Measurements from ENCODE around the gene TRPM8. TPM values are rescaled to one million over a fixed set of nuclear protein-coding genes. Genes with fewer than 3 reads are reported as not detected.
A peak's percentile ranks its signal among the peaks of the same experiment; 100 is the strongest.
"Not testable (repeated sequence)": the region's sequence is repeated elsewhere in the genome, so short reads cannot be mapped to it uniquely, and the experiment has no call there.

TRPM8 gene
- polyA plus RNA-seq, 2 of the 4 experiments (the other 2 are of a cell fraction): 0.25 to 0.97 TPM

- TF ChIP-seq RARB (CRISPR knock-in tag; IDR thresholded peaks at IDR 0.05): no peak
These were observed 43.0 kb downstream of the TRPM8 start (continued) for GRCh38 chr2:233960203-233960602.

GRCh38 chr2:233961905-233962304, 44.7 kb downstream of the TRPM8 start:
- no peak overlapping the region for H3K4me3 ChIP-seq
- WGBS (ENCODE audit: missing lambda C conversion rate): 94% methylated on average over 7 of the region's 7 CpGs
- ATAC-seq (no peak), DNase-seq (ENCODE audit: low read depth in 1 of 2, low spot score in 1 of 2) (no peak), FAIRE-seq (no peak)
- H3K4me2 ChIP-seq: no peak overlapping the region
- TF ChIP-seq ZNF302 (CRISPR knock-in tag; IDR thresholded peaks at IDR 0.05): no peak
- no peak for TF ChIP-seq SREBF2 (IDR thresholded peaks at IDR 0.05)
- no peak for TF ChIP-seq FOXS1 (CRISPR knock-in tag; IDR thresholded peaks at IDR 0.05)
- TF ChIP-seq JUN (IDR thresholded peaks at IDR 0.05): no peak
- CTCF ChIA-PET: no interaction called here
- H3K9me3 ChIP-seq: no peaks in the 10 kb centered on the region
- no peak overlapping the region for H3K27ac ChIP-seq
- H3K4me1 ChIP-seq: 0 out of 3 replicates have a peak, but pooled peaks cover 4% of the 10 kb centered on the region
- POLR2A ChIA-PET: no interaction called here

GRCh38 chr2:233964581-233964980, 47.4 kb downstream of the TRPM8 start:
- POLR2A ChIA-PET: no interaction called here
- Histone ChIP-seq H3K4me2 (no peak overlapping the region), H3K27ac (peak overlapping the region in 1 of 2 experiments; percentile 15; a peak in 2 of 6 replicates), H3K4me3 (no peak overlapping the region), H3K4me1 (0 out of 3 replicates have a peak, but pooled peaks cover 4% of the 10 kb centered on the region), H3K9me3 (no peaks in the 10 kb centered on the region)
- DNase-seq (ENCODE audit: low read depth in 1 of 2, low spot score in 1 of 2) (no peak), FAIRE-seq (no peak), ATAC-seq (no peak)
- no peak for TF ChIP-seq HMGXB4 (CRISPR knock-in tag; IDR thresholded peaks at IDR 0.05; ENCODE audit: borderline replicate concordance)
- CTCF ChIA-PET: interaction anchor here (0.6 to 1.7 kb wide), 2 partner anchors 107 to 1268 kb away, joined by 3 to 4 read pairs; partner anchors contain the start of gene GIGYF2
- 83% methylated on average over 8 of the region's 9 CpGs for WGBS (ENCODE audit: missing lambda C conversion rate)

- 76% methylated on average over 10 of the region's 10 CpGs for WGBS (ENCODE audit: missing lambda C conversion rate)
- CTCF ChIA-PET: interaction anchor here (1.3 kb wide), 1 partner anchor 170 kb away, joined by 3 read pairs; no protein-coding TSS in a partner anchor
- POLR2A ChIA-PET: no interaction called here
These were observed 47.9 kb downstream of the TRPM8 start for GRCh38 chr2:233965032-233965603.

GRCh38 chr2:233965646-233966045, 48.5 kb downstream of the TRPM8 start:
- not testable (repeated sequence) for H3K4me3 ChIP-seq; DNase-seq (ENCODE audit: low read depth in 1 of 2, low spot score in 1 of 2); H3K4me1 ChIP-seq; H3K4me2 ChIP-seq; H3K9me3 ChIP-seq; FAIRE-seq; ATAC-seq
- CTCF ChIA-PET: interaction anchor here (1.0 to 1.3 kb wide), 2 partner anchors 11 to 170 kb away, joined by 3 read pairs; no protein-coding TSS in a partner anchor
- POLR2A ChIA-PET: interaction anchor here (0.7 kb wide), 2 partner anchors 21 to 399 kb away, joined by 4 to 5 read pairs; partner anchors contain the start of gene USP40
- 79% methylated on average over 7 of the region's 7 CpGs for WGBS (ENCODE audit: missing lambda C conversion rate)
- H3K27ac ChIP-seq: peak overlapping the region in 1 of 2 experiments; percentile 56; a peak in 3 of 6 replicates

More at GRCh38 chr2:233965032-233965603, 47.9 kb downstream of the TRPM8 start:
- H3K4me3 ChIP-seq: no peak overlapping the region
- 0 out of 3 replicates have a peak, but pooled peaks cover 4% of the 10 kb centered on the region for H3K4me1 ChIP-seq
- ATAC-seq (no peak), FAIRE-seq (no peak), DNase-seq (ENCODE audit: low read depth in 1 of 2, low spot score in 1 of 2) (no peak)
- TF ChIP-seq RNF2 (IDR thresholded peaks at IDR 0.05; ENCODE audit: borderline replicate concordance, low read depth): no peak
- TF ChIP-seq, protein P1, sequence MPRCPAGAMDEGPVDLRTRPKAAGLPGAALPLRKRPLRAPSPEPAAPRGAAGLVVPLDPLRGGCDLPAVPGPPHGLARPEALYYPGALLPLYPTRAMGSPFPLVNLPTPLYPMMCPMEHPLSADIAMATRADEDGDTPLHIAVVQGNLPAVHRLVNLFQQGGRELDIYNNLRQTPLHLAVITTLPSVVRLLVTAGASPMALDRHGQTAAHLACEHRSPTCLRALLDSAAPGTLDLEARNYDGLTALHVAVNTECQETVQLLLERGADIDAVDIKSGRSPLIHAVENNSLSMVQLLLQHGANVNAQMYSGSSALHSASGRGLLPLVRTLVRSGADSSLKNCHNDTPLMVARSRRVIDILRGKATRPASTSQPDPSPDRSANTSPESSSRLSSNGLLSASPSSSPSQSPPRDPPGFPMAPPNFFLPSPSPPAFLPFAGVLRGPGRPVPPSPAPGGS (IDR thresholded peaks at IDR 0.05): no peak
- TF ChIP-seq HOXB13 (CRISPR knock-in tag; IDR thresholded peaks at IDR 0.05; ENCODE audit: low read depth): no peak
- TF ChIP-seq RCOR1 (IDR thresholded peaks at IDR 0.05; ENCODE audit: low read depth, low read length): no peak
- TF ChIP-seq HDAC2 (IDR thresholded peaks at IDR 0.05): no peak
- no peak for TF ChIP-seq PHF8 (IDR thresholded peaks at IDR 0.05; ENCODE audit: borderline replicate concordance, low read depth)
- no peak for TF ChIP-seq FOSB (CRISPR knock-in tag; IDR thresholded peaks at IDR 0.05)
- TF ChIP-seq EHF (CRISPR knock-in tag; IDR thresholded peaks at IDR 0.05): no peak
- TF ChIP-seq KDM5A (IDR thresholded peaks at IDR 0.05): no peak
- TF ChIP-seq EHMT2 (IDR thresholded peaks at IDR 0.05; ENCODE audit: low read depth): no peak
- TF ChIP-seq, protein P2, sequence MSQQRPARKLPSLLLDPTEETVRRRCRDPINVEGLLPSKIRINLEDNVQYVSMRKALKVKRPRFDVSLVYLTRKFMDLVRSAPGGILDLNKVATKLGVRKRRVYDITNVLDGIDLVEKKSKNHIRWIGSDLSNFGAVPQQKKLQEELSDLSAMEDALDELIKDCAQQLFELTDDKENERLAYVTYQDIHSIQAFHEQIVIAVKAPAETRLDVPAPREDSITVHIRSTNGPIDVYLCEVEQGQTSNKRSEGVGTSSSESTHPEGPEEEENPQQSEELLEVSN (IDR thresholded peaks at IDR 0.05; ENCODE audit: borderline replicate concordance, low read depth): no peak
- TF ChIP-seq, protein P3, sequence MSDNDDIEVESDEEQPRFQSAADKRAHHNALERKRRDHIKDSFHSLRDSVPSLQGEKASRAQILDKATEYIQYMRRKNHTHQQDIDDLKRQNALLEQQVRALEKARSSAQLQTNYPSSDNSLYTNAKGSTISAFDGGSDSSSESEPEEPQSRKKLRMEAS (IDR thresholded peaks at IDR 0.05): no peak
- no peaks in the 10 kb centered on the region for H3K9me3 ChIP-seq
- no peak overlapping the region for H3K4me2 ChIP-seq
- H3K27ac ChIP-seq: peak overlapping the region in 1 of 2 experiments; percentile 15; a peak in 2 of 6 replicates
